ENCODE measurements around the gene MX2. TPM values are rescaled to one million over a fixed set of nuclear protein-coding genes. Genes with fewer than 3 reads are reported as not detected.

The MX2 gene
- total RNA-seq, 2 experiments from 2014 or later: 65.1 to 158 TPM

DNA sequence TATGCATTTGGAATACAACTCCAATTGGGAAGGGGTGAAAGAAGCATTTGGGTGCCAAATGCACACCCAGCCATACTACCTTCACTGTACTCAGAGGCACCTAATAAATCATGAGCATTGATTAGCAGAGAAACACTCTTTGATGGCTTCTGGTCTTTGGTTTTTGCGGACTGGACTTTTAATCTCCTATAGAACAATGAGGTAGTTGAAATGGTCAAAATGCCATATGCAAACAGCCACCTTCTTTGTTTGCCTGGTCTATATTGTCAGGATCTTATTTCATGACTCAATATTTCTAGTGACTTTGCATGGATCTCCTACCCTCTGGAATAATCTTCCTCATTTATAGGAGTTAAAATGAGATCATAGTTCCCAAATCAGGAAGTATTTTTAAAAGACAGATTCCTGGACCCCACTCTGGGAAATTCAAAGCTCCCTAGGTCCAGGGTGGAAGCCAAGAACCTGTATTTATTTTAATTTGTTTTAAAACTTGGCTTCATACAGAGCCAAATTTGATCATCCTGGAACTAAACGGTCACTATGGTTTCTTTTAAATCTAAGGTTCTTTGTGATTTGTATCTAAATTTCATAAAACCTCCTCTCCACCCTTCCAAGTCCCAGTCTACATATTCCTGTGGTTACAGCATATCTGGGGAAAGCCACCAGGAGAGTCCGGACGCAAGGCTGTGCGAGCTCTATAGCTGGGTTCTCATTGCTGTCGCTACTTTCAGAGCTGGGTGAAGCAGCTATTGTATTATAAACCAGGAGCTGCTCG lies 36.5 kb upstream of the MX2 start:
- H3K9me3 Mint-ChIP-seq (ENCODE audit: low read depth): no peaks in the 10 kb centered on the region
- ATAC-seq (no peak), DNase-seq (no peak)
- H3K36me3 Mint-ChIP-seq: no peaks in the 10 kb centered on the region
- peaks cover 13% of the 10 kb centered on the region for H3K27me3 Mint-ChIP-seq
- CTCF ChIA-PET: no interaction called here
- no peak overlapping the region for H3K4me3 Mint-ChIP-seq
- peaks cover 6% of the 10 kb centered on the region for H3K4me1 Mint-ChIP-seq
- H3K27ac Mint-ChIP-seq: no peak overlapping the region

DNA sequence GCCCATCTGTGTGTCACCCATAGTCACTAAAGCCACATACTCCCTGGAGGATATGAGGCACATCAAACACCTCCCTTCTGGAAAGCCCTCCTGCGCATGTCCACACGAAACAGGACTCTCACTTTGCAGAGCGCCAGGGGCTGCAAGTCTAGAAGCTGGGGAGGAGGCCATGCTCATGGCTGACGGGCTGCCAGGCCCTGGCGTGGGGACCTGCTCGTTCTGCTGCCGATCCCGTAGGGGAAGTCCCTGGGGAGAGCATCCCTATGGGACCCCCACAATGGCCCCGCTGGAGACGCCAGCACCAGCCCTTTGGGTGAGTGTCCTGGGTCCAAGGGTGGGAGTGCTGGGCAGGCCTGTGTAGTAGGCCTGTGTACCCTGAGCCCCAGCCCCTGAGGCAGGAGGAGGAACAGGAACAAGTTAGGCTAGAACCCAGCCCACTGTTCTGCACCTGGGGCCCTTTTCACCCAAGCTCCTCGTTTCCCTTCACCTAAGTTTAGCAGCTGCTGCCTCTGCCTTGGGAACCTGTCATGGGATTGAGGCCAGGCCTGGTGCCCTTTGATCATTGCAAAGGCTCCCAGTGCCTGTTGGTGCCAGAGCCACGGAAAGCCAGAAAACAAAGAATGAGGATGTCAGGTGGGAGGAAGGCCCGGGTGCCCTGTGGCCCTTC lies 35.3 kb upstream of the MX2 start:
- no peak for DNase-seq
- CTCF ChIA-PET: no interaction called here
- Mint-ChIP-seq H3K27ac (no peak overlapping the region), H3K4me1 (peaks cover 2% of the 10 kb centered on the region), H3K36me3 (no peaks in the 10 kb centered on the region), H3K27me3 (peaks cover 6% of the 10 kb centered on the region), H3K4me3 (no peak overlapping the region), H3K9me3 (ENCODE audit: low read depth) (no peaks in the 10 kb centered on the region)
- no peak for ATAC-seq

DNA sequence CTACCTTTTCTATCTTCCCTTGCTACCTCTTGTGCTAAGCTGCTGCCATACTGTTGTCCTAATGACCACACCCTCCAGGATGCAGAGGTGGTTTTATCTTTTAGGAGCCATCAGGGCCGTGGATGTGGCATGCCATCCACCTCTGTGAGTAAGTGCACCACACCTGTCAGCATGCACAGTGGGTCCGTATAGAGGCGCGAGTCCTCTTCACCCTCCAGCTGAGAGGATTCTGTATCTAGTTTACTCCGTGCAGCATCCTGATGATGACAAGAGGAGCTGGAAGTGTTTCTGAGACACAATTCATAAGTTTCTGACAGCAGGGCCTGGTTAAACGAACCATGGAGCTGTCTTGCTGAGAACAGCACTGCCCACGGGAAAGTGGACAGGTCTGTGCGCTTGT lies 34.1 kb upstream of the MX2 start:
- H3K27ac Mint-ChIP-seq: no peak overlapping the region
- peaks cover 13% of the 10 kb centered on the region for H3K27me3 Mint-ChIP-seq
- ATAC-seq (no peak), DNase-seq (no peak)
- CTCF ChIA-PET: no interaction called here
- H3K4me1 Mint-ChIP-seq: no peaks in the 10 kb centered on the region
- no peaks in the 10 kb centered on the region for H3K9me3 Mint-ChIP-seq (ENCODE audit: low read depth)
- no peak overlapping the region for H3K4me3 Mint-ChIP-seq
- no peaks in the 10 kb centered on the region for H3K36me3 Mint-ChIP-seq

DNA sequence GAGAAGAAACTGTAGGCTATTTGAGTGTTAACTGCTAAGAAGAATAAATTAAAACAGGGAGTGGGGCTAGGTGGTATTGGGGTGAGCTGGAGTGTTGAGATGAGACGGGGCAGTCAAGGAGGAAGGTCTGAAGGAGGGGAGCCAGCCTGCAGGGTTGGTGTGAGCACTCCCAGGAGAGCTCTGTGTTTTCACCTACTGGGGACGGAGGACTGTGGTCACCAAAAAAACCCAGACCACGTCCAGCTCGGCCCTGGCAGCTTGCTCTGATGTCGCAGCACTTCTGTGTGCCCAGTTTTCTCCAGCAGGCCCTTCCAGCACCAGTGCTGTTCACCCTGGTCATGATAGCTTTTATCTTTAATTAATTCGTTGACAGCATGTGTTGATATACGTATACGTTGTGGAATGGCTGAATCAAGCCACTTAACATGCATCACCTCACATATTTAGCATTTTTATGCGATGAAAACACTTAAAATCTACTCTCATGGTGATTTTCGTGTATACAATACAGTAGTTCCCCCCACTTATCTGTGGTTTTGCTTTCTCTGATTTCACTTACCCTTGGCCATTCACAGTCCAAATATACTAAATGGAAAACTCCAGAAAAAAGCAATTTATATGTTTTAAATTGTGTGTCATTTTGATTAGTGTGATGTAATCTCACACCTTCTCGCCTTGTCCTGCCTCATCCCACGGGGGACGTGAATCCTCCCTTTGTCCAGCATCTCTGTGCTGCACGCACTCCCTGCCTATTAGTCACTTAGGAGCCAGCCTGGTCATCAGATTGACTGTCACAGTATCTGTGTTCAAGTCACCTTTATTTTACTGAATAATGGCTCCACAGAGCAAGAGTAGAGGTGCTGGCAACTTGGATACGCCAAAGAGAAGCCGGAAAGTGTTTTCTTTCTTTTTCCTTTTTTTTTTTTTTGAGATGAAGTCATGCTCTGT lies 32.9 kb upstream of the MX2 start:
- Mint-ChIP-seq H3K4me1 (no peaks in the 10 kb centered on the region), H3K27ac (no peak overlapping the region), H3K4me3 (no peak overlapping the region), H3K9me3 (ENCODE audit: low read depth) (peaks cover 3% of the 10 kb centered on the region), H3K36me3 (no peaks in the 10 kb centered on the region), H3K27me3 (peaks cover 22% of the 10 kb centered on the region)
- CTCF ChIA-PET: no interaction called here
- ATAC-seq (no peak), DNase-seq (no peak)

DNA sequence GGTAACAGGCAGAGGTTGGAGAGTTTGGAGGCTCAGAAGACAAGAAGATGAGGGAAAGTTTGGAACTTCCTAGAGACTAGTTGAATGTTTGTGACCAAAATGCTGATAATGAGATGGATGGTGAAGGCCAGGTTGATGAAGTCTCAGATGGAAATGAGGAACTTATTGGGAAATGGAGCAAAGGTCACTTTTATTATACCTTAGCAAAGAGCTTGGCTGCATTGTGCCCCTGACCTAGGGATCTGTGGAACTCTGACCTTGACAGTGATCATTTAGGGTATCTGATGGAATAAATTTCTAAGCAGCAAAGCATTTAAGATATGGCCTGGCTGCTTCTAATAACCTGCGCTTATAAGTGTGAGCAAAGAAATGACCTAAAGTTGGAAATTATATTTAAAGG lies 28.1 kb upstream of the MX2 start:
- no peak overlapping the region for H3K27ac Mint-ChIP-seq
- peaks cover 22% of the 10 kb centered on the region for H3K27me3 Mint-ChIP-seq
- no peak for DNase-seq
- no peak for ATAC-seq
- peaks cover 5% of the 10 kb centered on the region for H3K9me3 Mint-ChIP-seq (ENCODE audit: low read depth)
- CTCF ChIA-PET: no interaction called here
- H3K4me3 Mint-ChIP-seq: no peak overlapping the region
- H3K36me3 Mint-ChIP-seq: no peaks in the 10 kb centered on the region
- H3K4me1 Mint-ChIP-seq: no peaks in the 10 kb centered on the region

DNA sequence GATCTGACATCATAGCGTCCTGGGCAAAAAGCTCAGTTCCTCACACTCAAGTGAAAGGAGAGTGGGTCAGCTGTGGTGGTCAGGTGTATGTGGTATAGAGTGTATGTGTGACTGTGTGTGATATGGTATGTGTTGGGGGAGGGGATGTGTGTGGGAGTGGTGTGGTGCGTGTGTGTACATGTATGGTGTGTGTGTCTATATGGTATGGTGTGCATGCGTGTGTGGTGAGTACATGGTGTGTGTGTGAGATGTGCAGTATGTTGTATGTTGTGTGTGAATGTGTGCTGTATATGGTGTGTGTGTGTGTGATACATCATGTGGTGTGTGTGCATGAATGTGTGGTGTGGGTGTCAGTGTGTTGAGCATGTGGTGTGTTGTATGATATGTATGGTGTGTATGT lies 24.3 kb upstream of the MX2 start:
- no peak for ATAC-seq
- no peaks in the 10 kb centered on the region for H3K36me3 Mint-ChIP-seq
- H3K27me3 Mint-ChIP-seq: peaks cover 27% of the 10 kb centered on the region
- CTCF ChIA-PET: no interaction called here
- DNase-seq: no peak
- peaks cover 5% of the 10 kb centered on the region for H3K9me3 Mint-ChIP-seq (ENCODE audit: low read depth)
- no peak overlapping the region for H3K27ac Mint-ChIP-seq
- no peak overlapping the region for H3K4me3 Mint-ChIP-seq
- no peaks in the 10 kb centered on the region for H3K4me1 Mint-ChIP-seq

DNA sequence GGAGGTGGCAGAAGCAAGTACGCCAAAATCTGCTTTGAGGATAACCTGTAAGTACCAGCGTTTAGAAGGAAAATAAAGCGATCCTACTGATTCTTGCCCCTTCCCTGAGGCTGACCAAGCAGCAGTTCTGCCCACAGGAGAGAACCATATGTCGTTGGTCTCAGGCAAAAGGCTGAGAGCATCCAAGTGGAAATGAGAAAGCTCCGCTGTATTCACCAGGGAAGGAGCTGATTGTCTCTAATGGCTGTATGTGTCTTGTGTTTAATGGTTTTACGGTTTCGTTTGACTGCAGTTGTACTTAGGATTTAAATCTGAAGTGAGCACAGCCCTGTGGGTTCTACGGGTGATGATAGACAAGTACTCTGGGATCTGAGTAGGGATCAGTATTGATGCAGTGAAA lies 23.4 kb upstream of the MX2 start:
- no peak for ATAC-seq

DNA sequence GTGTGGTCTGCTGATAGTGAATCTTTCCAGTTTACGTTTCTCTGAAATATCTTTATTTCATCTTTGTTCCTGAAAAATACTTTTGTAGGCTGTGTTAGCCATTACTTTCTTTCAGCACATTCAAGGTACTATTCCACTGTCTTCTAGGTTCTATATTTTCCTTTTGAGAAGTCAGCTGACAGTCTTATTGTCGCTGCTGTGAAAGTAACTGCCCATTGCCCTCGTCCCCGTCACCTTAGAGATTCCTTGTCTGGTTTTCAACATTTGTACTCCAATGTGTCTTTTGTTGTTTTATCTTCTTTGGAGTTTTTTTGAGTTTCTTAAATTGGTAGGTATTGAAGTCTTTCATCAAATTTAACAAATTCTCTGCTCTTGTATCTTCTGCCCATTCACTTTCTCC lies 19.8 kb upstream of the MX2 start:
- Mint-ChIP-seq H3K4me1 (no peaks in the 10 kb centered on the region), H3K36me3 (no peaks in the 10 kb centered on the region), H3K27ac (no peak overlapping the region), H3K27me3 (peaks cover 34% of the 10 kb centered on the region), H3K4me3 (no peak overlapping the region), H3K9me3 (ENCODE audit: low read depth) (no peaks in the 10 kb centered on the region)
- CTCF ChIA-PET: no interaction called here
- ATAC-seq (no peak), DNase-seq (no peak)

More for the DNA sequence above, 23.4 kb upstream of the MX2 start:
- Mint-ChIP-seq H3K4me3 (no peak overlapping the region), H3K27ac (no peak overlapping the region), H3K9me3 (ENCODE audit: low read depth) (peaks cover 5% of the 10 kb centered on the region), H3K4me1 (no peaks in the 10 kb centered on the region), H3K36me3 (no peaks in the 10 kb centered on the region), H3K27me3 (peaks cover 25% of the 10 kb centered on the region)
- DNase-seq: no peak
- CTCF ChIA-PET: no interaction called here

DNA sequence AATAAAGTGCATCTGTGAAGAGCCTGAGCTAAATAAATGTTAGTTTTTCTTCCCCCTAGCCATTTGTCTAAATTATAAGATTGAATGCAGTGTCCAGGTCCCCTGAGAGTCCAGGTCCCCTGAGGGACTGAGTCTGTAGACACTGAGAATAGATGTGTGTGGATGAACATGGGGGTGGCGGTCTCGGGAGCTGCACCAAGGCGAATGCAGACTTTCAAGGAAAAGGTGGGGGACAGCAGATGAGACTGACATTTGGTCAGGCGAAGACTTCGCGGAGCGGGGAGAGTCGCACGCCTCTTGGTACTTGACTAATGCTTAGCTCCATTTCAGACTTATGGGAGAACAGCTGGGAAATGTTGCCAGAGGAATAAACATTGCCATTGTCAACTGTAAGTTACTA lies 17.7 kb upstream of the MX2 start:
- peaks cover 46% of the 10 kb centered on the region for H3K27me3 Mint-ChIP-seq
- no peaks in the 10 kb centered on the region for H3K4me1 Mint-ChIP-seq
- ATAC-seq (no peak), DNase-seq (no peak)
- no peak overlapping the region for H3K4me3 Mint-ChIP-seq
- no peaks in the 10 kb centered on the region for H3K36me3 Mint-ChIP-seq
- no peaks in the 10 kb centered on the region for H3K9me3 Mint-ChIP-seq (ENCODE audit: low read depth)
- CTCF ChIA-PET: no interaction called here
- H3K27ac Mint-ChIP-seq: no peak overlapping the region

DNA sequence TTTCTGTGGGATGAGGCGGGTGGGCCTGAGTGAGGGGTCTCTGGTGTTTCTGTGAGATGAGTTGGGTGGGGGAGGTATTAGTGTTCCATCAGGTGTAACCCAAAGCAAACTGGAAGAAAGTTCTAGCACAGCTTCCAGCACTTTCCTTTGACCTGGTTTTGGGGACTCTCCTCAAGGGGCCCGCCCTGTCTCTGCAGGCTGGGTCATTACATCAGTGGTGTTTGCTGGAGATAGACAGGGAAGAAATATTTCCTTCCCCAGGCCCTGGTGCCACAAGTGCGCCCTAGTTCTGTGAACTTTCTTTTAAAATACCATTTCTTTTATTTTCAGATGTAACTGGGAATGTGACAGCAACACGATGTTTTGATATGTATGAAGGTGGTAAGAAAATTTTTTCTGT lies 16.5 kb upstream of the MX2 start:
- Mint-ChIP-seq H3K4me3 (no peak overlapping the region), H3K4me1 (no peaks in the 10 kb centered on the region), H3K36me3 (no peaks in the 10 kb centered on the region), H3K9me3 (ENCODE audit: low read depth) (no peaks in the 10 kb centered on the region), H3K27me3 (peaks cover 48% of the 10 kb centered on the region), H3K27ac (no peak overlapping the region)
- CTCF ChIA-PET: no interaction called here
- ATAC-seq (no peak), DNase-seq (no peak)

DNA sequence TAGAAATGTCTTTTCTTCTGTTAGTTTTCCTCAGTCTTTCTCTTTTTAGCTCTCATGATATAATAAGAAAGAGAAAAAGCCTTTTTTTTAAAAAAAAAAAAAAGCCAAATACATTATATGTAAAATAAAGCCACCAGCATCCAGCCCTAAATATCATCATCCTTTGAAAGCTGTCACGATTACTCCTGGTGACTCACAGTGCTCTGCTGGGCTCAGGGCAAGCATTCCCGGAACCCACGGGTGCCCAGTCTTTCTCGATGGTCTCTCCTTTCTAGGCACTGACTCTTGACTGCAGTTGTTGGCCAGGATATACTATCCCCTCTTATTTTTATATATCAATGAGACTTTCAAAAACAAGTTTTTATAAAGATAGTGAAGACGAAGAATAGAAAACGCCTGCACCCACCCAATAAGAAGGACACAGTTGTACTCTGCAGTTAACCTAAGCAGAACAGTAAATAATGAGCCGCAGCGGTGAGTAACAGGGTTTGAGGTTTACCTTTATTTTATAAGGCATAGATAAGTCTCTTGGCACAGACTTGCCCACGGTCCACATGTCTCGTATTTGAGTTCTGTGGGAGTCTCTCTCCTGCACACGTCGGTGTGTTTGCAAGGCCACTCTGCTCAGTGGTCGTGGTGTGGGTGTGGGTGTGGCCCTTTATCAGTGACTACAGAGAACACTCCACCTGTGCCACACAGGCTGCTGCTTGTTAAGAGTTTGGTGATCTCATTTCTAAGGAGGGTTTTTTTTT lies 15.7 kb upstream of the MX2 start:
- Mint-ChIP-seq H3K4me1 (no peaks in the 10 kb centered on the region), H3K4me3 (no peak overlapping the region), H3K36me3 (no peaks in the 10 kb centered on the region), H3K9me3 (ENCODE audit: low read depth) (no peaks in the 10 kb centered on the region), H3K27ac (no peak overlapping the region), H3K27me3 (peaks cover 48% of the 10 kb centered on the region)
- CTCF ChIA-PET: no interaction called here
- ATAC-seq (no peak), DNase-seq (no peak)

DNA sequence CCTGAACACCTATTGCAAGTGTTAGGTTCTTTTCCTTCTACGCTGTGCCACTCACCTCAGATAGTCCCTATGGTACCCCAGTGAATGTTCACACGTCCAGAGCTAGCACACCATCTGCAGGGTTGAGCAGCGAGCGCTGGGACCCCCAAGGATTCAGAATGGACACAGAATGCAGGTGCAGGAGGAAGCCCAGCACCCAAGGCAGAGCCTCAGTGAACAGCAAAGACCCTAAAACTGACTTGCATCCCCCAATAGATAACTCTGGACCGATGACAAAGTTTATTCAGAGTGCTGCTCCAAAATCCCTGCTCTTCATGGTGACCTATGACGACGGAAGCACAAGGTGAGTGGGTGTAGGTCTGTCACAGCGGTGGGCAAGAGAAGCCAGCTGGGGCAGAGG lies 15.1 kb upstream of the MX2 start:
- H3K9me3 Mint-ChIP-seq (ENCODE audit: low read depth): no peaks in the 10 kb centered on the region
- H3K27ac Mint-ChIP-seq: no peak overlapping the region
- DNase-seq (no peak), ATAC-seq (no peak)
- no peak overlapping the region for H3K4me3 Mint-ChIP-seq
- no peaks in the 10 kb centered on the region for H3K4me1 Mint-ChIP-seq
- H3K36me3 Mint-ChIP-seq: no peaks in the 10 kb centered on the region
- H3K27me3 Mint-ChIP-seq: peaks cover 43% of the 10 kb centered on the region
- CTCF ChIA-PET: no interaction called here

DNA sequence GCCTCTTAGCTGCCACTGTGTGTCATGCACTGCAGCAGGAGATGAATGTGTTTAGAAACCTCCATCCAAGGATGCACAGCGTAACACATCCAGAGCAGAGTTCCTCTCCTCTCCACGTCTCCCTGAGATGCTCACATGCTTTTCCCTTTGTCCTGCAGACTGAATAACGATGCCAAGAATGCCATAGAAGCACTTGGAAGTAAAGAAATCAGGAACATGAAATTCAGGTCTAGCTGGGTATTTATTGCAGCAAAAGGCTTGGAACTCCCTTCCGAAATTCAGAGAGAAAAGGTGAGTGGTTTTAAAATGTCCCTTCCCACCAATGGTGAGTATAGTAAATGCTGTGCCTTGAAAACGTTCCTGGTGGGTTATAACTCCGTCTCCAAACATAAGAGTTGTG lies 13.4 kb upstream of the MX2 start:
- CTCF ChIA-PET: no interaction called here
- Mint-ChIP-seq H3K4me1 (no peaks in the 10 kb centered on the region), H3K27me3 (peaks cover 33% of the 10 kb centered on the region), H3K4me3 (no peak overlapping the region), H3K27ac (no peak overlapping the region), H3K9me3 (ENCODE audit: low read depth) (no peaks in the 10 kb centered on the region), H3K36me3 (no peaks in the 10 kb centered on the region)
- DNase-seq: no peak
- ATAC-seq: no peak
